Lower leg skin (tissue), 4 donors: ENCODE measurements around the gene TSBP1. TPM values are rescaled to one million over a fixed set of nuclear protein-coding genes. Genes with fewer than 3 reads are reported as not detected.

Experiments used
- DNase-seq, 2 donors: peaks; one replicate each; pipeline ENCODE4 v3.0.0-alpha.2; 2019; ENCODE audit warnings: low spot score in 2 of 2
- H3K4me3 ChIP-seq: fragments of 200-600 bp; sonication (generic); 2 replicates; pipeline ENCODE4 v1.5.1; 2017; ENCODE audit warnings: mild to moderate bottlenecking, low read depth; ENCODE audit not compliant: poor library complexity, severe bottlenecking
- CTCF ChIP-seq, 3 donors: fragments of 450-650 bp; IDR thresholded peaks; one replicate each; pipeline ENCODE4 v1.5.1; 2016; ENCODE audit warnings: antibody characterized with exemption in 3 of 3, mild to moderate bottlenecking in 3 of 3, moderate library complexity in 2 of 3
- POLR2A ChIP-seq, 2 donors: fragments of 450-650 bp; IDR thresholded peaks; one replicate each; pipeline ENCODE4 v1.6.1; 2016 to 2017; ENCODE audit warnings: antibody characterized with exemption in 2 of 2, mild to moderate bottlenecking in 1 of 2, moderate library complexity in 1 of 2
- WGBS, 2 donors: methylation state at CpG; one replicate each; pipeline ENCODE4 v1.1.5; 2018; 5-methylcytosine and 5-hydroxymethylcytosine counted together
- intact Hi-C: fragments of 100-400 bp; cut with DNase I; formaldehyde crosslinking; loops from one replicate; pipeline ENCODE4 v1.15.0; 2023; ENCODE audit warnings: low total_unique reads
- total RNA-seq, 4 donors: library from RNA; depleted of rRNA; stranded (reverse); fragments of >200 nt; gene quantifications; one replicate each; pipeline ENCODE4 v1.1.0, GENCODE V29; 2016

TSBP1 gene
- total RNA-seq, 4 donors from 2014 or later, result not detected

- H3K4me3 ChIP-seq, result no peak overlapping the region
- no peak for TF ChIP-seq CTCF (IDR thresholded peaks at IDR 0.05)
- TF ChIP-seq POLR2A (IDR thresholded peaks at IDR 0.05), result no peak
- no peak for DNase-seq
- WGBS, 2 donors, result 77 to 88% methylated on average over 2 of the region's 2 CpGs
- intact Hi-C loops, result no loop called here
Observed at GRCh38 chr6:32340242-32340641, 31.5 kb downstream of the TSBP1 start.

GRCh38 chr6:32337186-32337805 is 34.4 kb downstream of the TSBP1 start:
- no peak for DNase-seq
- intact Hi-C loops, result no loop called here
- no peak overlapping the region for H3K4me3 ChIP-seq
- TF ChIP-seq POLR2A (IDR thresholded peaks at IDR 0.05), result no peak
- no peak for TF ChIP-seq CTCF (IDR thresholded peaks at IDR 0.05)
- WGBS, 2 donors, result 63 to 68% methylated on average over 4 of the region's 4 CpGs

DNA sequence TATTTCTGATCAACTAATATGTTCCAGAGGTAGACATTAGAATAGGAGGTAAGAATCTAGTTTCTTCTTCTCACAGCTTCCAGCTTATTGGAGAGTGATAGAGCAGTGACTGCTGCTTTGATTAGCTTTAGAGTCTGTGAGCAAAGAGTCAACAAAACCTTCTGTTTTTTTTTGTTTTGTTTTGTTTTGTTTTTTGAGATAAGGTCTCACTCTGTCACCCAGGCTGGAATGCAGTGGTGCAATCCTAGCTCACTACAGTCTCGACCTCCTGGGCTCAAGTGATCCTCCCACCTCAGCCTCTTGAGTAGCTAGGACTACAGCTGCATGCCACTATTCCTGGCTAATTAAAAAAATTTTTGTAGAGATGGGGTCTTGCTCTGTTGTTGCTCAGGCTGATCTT is 39.3 kb downstream of the TSBP1 start:
- no peak for TF ChIP-seq CTCF (IDR thresholded peaks at IDR 0.05)
- no peak for TF ChIP-seq POLR2A (IDR thresholded peaks at IDR 0.05)
- DNase-seq, result no peak
- intact Hi-C loops, result no loop called here

GRCh38 chr6:32329141-32329540 is 42.6 kb downstream of the TSBP1 start:
- intact Hi-C loops, result no loop called here
- TF ChIP-seq CTCF (IDR thresholded peaks at IDR 0.05) (no peak), POLR2A (IDR thresholded peaks at IDR 0.05) (no peak)
- no peak for DNase-seq
- no peak overlapping the region for H3K4me3 ChIP-seq

More for the DNA sequence above, 39.3 kb downstream of the TSBP1 start:
- H3K4me3 ChIP-seq, result no peak overlapping the region
- WGBS, 2 donors, result 85 to 88% methylated on average over 1 of the region's 1 CpG

- intact Hi-C loops, result no loop called here
- no peak for TF ChIP-seq CTCF (IDR thresholded peaks at IDR 0.05)
- TF ChIP-seq POLR2A (IDR thresholded peaks at IDR 0.05), result no peak
- no peak for DNase-seq
- no peak overlapping the region for H3K4me3 ChIP-seq
- 73 to 84% methylated on average over 3 of the region's 3 CpGs for WGBS, 2 donors
Observed at GRCh38 chr6:32327103-32327502, 44.6 kb downstream of the TSBP1 start.

DNA sequence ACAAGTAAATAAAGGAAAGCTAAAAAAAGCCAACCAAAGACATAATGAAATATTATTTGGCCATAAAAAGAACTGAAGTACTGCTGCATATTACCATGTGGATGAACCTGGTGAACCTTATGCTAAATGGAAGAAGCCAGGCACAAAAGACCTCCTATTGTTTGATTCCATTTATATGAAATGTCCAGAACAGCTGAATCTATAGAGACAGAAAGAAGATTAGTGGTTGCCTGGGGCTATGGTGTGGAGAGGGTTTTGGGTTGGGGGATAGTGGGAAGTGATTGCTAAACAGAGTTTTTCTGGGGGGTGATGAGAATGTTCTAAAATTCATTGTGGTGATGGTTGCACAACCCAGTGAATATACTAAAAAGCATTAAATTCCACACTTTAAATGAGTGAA is 53.2 kb downstream of the TSBP1 start:
- TF ChIP-seq CTCF (IDR thresholded peaks at IDR 0.05) (no peak), POLR2A (IDR thresholded peaks at IDR 0.05) (no peak)
- DNase-seq, result no peak
- intact Hi-C loops, result no loop called here
- no peak overlapping the region for H3K4me3 ChIP-seq
